Measurements from ENCODE around the gene ARMH3. TPM values are rescaled to one million over a fixed set of nuclear protein-coding genes. Genes with fewer than 3 reads are reported as not detected.

Gene ARMH3
- total RNA-seq, 1 experiment from 2014 or later: 17.1 TPM

GRCh38 chr10:101938305-101939007, 117.5 kb downstream of the ARMH3 start:
- H3K36me3 Mint-ChIP-seq: 0 out of 2 replicates have a peak, but pooled peaks cover 5% of the 10 kb centered on the region
- no peak overlapping the region for H3K4me3 Mint-ChIP-seq
- H3K9me3 Mint-ChIP-seq: peaks cover 2% of the 10 kb centered on the region; the same call in 1 of the 2 replicates
- no peaks in the 10 kb centered on the region for H3K27me3 Mint-ChIP-seq (ENCODE audit: low read depth)
- no peak for ATAC-seq
- TF ChIP-seq USF1 (CRISPR knock-in tag; IDR thresholded peaks at IDR 0.05) (no peak), NFYB (CRISPR knock-in tag; conservative IDR thresholded peaks at IDR 0.05; ENCODE audit: low read depth) (no peak), ZNF121 (CRISPR knock-in tag; IDR thresholded peaks at IDR 0.05) (no peak), ZBTB21 (CRISPR knock-in tag; IDR thresholded peaks at IDR 0.05; ENCODE audit: borderline replicate concordance) (no peak), ZNF532 (CRISPR knock-in tag; IDR thresholded peaks at IDR 0.05; ENCODE audit: borderline replicate concordance) (no peak), ETV6 (CRISPR knock-in tag; IDR thresholded peaks at IDR 0.05) (no peak), NFE2L1 (CRISPR knock-in tag; IDR thresholded peaks at IDR 0.05) (no peak), ZBTB43 (CRISPR knock-in tag; IDR thresholded peaks at IDR 0.05) (no peak), ZNF317 (CRISPR knock-in tag; IDR thresholded peaks at IDR 0.05; ENCODE audit: borderline replicate concordance, low read depth) (no peak)
- TF ChIP-seq, protein P1, sequence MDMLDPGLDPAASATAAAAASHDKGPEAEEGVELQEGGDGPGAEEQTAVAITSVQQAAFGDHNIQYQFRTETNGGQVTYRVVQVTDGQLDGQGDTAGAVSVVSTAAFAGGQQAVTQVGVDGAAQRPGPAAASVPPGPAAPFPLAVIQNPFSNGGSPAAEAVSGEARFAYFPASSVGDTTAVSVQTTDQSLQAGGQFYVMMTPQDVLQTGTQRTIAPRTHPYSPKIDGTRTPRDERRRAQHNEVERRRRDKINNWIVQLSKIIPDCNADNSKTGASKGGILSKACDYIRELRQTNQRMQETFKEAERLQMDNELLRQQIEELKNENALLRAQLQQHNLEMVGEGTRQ (CRISPR knock-in tag; IDR thresholded peaks at IDR 0.05): no peak
- peak overlapping the region; percentile 71; the same call in 1 of the 2 replicates for H3K27ac Mint-ChIP-seq
- POLR2A ChIA-PET: interaction anchor here (0.8 kb wide), 1 partner anchor 10 kb away, joined by 4 read pairs; no protein-coding TSS in a partner anchor
- H3K4me1 Mint-ChIP-seq: no peaks in the 10 kb centered on the region
- DNase-seq (ENCODE audit: low spot score): no peak
- CTCF ChIA-PET: interaction anchor here (1.4 kb wide), 1 partner anchor 49 kb away, joined by 4 read pairs; no protein-coding TSS in a partner anchor

GRCh38 chr10:101935431-101935830, 120.5 kb downstream of the ARMH3 start:
- DNase-seq (ENCODE audit: low spot score): no peak
- ATAC-seq: no peak
- no peaks in the 10 kb centered on the region for H3K27me3 Mint-ChIP-seq (ENCODE audit: low read depth)
- 0 out of 2 replicates have a peak, but pooled peaks cover 4% of the 10 kb centered on the region for H3K36me3 Mint-ChIP-seq
- no peak overlapping the region for H3K27ac Mint-ChIP-seq
- CTCF ChIA-PET: interaction anchor here (0.5 to 2.7 kb wide), 7 partner anchors 46 to 315 kb away, joined by 3 to 8 read pairs (median 3); no protein-coding TSS in a partner anchor
- H3K4me1 Mint-ChIP-seq: no peaks in the 10 kb centered on the region
- H3K4me3 Mint-ChIP-seq: no peak overlapping the region
- H3K9me3 Mint-ChIP-seq: no peaks in the 10 kb centered on the region
- POLR2A ChIA-PET: no interaction called here
- no peak for TF ChIP-seq IRF2 (CRISPR knock-in tag; IDR thresholded peaks at IDR 0.05; ENCODE audit: borderline replicate concordance, low read depth)
- TF ChIP-seq TEAD4 (CRISPR knock-in tag; IDR thresholded peaks at IDR 0.05): no peak
- no peak for TF ChIP-seq ZNF263 (CRISPR knock-in tag; IDR thresholded peaks at IDR 0.05; ENCODE audit: low read depth)
- TF ChIP-seq MYBL2 (CRISPR knock-in tag; IDR thresholded peaks at IDR 0.05): no peak
- TF ChIP-seq, protein P2, sequence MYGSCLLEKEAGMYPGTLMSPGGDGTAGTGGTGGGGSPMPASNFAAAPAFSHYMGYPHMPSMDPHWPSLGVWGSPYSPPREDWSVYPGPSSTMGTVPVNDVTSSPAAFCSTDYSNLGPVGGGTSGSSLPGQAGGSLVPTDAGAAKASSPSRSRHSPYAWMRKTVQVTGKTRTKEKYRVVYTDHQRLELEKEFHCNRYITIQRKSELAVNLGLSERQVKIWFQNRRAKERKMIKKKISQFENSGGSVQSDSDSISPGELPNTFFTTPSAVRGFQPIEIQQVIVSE (CRISPR knock-in tag; IDR thresholded peaks at IDR 0.05; ENCODE audit: borderline replicate concordance): no peak
- no peak for TF ChIP-seq SOX15 (CRISPR knock-in tag; IDR thresholded peaks at IDR 0.05)
- TF ChIP-seq, protein P3, sequence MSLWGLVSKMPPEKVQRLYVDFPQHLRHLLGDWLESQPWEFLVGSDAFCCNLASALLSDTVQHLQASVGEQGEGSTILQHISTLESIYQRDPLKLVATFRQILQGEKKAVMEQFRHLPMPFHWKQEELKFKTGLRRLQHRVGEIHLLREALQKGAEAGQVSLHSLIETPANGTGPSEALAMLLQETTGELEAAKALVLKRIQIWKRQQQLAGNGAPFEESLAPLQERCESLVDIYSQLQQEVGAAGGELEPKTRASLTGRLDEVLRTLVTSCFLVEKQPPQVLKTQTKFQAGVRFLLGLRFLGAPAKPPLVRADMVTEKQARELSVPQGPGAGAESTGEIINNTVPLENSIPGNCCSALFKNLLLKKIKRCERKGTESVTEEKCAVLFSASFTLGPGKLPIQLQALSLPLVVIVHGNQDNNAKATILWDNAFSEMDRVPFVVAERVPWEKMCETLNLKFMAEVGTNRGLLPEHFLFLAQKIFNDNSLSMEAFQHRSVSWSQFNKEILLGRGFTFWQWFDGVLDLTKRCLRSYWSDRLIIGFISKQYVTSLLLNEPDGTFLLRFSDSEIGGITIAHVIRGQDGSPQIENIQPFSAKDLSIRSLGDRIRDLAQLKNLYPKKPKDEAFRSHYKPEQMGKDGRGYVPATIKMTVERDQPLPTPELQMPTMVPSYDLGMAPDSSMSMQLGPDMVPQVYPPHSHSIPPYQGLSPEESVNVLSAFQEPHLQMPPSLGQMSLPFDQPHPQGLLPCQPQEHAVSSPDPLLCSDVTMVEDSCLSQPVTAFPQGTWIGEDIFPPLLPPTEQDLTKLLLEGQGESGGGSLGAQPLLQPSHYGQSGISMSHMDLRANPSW (CRISPR knock-in tag; conservative IDR thresholded peaks at IDR 0.05; ENCODE audit: low read depth): no peak
- TF ChIP-seq ZNF396 (CRISPR knock-in tag; IDR thresholded peaks at IDR 0.05; ENCODE audit: borderline replicate concordance): no peak
- no peak for TF ChIP-seq GABPB1 (CRISPR knock-in tag; IDR thresholded peaks at IDR 0.05)
- no peak for TF ChIP-seq ZNF138 (CRISPR knock-in tag; conservative IDR thresholded peaks at IDR 0.05)
- no peak for TF ChIP-seq ZBTB43 (CRISPR knock-in tag; IDR thresholded peaks at IDR 0.05)
- no peak for TF ChIP-seq OVOL2 (CRISPR knock-in tag; IDR thresholded peaks at IDR 0.05; ENCODE audit: borderline replicate concordance)
- no peak for TF ChIP-seq RELA (CRISPR knock-in tag; IDR thresholded peaks at IDR 0.05; ENCODE audit: borderline replicate concordance)
- no peak for TF ChIP-seq FOXK1 (CRISPR knock-in tag; IDR thresholded peaks at IDR 0.05)
